ENCODE data around the gene YPEL1.
"Not testable (repeated sequence)": the region's sequence is repeated elsewhere in the genome, so short reads cannot be mapped to it uniquely, and the experiment has no call there.

The YPEL1 gene

DNA sequence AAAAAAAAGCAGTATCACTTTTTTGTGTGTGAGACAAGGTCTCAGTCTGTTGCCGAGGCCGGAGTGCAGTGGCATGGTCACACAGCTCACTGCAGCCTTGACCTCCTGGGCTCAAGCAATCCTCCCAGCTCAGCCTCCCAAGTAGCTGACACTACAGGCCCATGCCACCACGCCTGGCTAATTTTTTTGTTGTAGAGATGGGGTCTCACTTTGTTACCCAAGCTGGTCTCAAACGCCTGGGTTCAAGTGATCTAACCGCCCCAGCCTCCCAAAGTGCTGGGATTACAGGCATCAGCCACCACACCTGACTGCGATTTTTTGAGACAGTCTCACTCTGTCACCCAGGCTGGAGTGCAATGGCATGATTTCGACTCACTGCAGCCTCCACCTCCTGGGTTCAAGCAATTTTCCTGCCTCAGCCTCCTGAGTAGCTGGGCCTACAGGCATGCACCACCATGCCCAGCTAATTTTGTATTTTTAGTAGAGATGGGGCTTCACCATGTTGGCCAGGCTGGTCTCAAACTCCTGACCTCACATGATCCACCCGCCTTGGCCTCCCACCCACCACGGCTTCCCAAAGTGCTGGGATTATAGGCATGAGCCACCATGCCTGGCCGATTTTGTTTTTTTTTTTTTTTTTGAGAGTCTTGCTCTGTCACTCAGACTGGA lies 15.3 kb downstream of the YPEL1 start:
- DNase-seq: not testable (repeated sequence)

DNA sequence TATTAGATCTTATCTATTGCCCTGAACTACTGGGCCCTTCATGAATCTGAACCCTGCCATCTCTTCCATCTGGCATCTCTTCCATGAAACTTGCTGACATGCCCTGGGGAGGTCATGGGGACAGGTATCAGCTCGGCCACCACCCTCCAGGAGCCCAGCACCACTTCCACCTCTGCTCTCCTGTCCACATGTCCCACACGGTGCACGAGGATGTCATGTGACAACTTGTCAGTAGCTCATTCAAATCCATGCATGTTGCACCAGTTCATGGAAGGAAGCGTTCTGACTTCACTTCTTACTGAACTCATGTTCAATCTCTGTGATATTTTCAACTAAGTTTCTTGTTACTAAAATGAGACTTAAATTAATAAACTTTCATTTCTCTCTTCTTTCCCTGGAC lies 16.6 kb downstream of the YPEL1 start:
- no peak for DNase-seq

DNA sequence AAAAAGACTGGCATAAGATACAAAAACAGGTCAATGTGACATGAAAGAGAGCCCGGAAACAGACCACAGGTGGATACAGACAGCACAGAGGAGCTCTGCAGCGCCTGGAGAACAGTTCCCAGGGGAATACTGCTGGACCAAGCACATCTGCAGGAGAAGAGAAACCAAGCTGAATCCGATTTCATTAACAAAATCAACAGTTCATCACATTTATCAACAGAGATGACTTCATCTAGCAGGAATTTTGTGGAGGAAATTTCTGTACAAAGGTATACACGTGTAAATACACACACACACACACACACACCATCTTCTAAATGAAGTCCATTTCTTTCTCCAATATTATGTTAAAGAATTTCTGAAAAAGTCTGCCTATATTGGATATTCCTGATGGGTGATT lies 17.1 kb downstream of the YPEL1 start:
- no peak for DNase-seq

DNA sequence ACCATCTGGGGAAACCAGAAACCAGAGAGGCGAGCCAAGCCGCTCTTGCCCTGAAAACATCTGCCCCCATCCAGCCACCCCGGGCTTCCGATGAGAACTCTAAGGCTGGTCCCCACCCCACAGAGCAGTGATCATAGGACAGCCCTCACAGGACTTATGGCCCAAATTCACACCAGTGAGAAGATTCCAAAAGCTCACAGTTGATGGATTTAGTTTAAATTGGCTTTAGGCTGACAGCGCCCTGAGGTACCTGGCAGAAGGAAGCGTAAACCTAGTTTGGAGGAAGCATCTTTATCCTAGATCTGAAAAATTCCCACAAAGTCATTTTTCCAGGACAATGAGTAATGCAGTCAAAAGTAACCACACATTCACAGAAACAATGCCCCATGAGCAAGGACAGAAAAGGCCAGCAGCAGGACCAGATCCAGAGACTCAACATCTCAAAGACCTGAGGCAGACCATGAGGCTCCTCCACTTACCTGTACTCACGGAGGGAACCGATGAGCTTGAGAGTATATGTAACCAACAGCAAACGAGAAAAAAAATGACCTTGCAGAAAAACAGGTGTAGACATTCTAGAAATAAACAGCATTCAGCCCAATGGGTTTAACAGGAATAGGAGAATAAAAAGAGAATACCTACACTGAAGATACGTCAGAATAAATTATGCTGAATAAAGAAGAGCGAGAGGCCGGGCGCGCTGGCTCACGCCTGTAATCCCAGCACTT lies 19.0 kb downstream of the YPEL1 start:
- not testable (repeated sequence) for DNase-seq

DNA sequence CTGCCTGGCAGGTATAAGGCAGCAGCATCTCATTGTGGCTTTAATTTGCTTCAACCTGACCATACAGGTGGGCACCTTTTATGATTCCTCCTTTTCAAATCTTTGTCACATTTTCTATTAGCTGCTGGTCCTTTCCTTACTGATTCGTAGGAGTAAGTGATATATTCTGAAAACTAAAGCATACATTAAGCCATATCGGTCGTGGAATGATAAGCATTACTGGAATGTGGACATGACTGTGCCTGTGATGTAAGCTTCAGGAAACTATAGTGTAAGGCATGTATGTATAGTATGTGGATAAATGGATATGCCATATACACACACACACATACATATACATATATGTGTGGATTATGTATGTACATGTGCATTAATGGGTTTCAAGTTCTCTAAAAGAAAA lies 20.8 kb downstream of the YPEL1 start:
- no peak for DNase-seq

DNA sequence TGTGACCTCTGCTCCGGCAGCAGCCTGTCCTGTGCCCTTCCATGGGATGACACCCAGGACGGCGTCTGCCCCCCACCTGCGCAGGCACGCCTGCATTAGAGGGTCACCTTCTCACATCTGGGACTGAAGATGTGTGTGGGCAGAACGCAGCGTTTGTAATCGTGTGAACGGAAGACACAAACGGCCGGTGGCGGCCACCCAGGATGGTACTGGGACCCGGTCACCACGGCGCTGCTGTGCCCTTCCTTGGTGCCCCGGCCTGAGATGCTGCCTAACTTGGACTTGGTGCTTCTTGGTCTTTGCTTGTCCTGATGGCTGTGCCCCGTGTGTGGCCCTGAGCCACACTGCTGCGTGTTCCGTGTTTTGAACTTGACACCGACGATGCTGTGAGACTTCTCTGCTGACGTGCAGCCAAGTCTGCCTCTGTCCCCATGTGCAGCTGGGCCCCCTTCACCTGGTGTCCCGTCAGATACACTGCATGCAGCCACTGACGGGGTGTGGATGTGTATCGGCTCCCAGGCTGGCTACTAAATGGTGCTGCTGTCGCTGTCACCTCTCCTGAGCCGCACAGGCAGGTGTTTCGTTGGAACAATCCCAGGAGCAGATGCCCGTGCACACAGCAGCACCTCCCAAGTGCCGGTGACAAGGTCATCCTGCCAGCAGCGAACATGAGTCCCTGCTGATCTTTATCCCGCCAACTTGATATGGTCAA lies 21.4 kb downstream of the YPEL1 start:
- DNase-seq: no peak

DNA sequence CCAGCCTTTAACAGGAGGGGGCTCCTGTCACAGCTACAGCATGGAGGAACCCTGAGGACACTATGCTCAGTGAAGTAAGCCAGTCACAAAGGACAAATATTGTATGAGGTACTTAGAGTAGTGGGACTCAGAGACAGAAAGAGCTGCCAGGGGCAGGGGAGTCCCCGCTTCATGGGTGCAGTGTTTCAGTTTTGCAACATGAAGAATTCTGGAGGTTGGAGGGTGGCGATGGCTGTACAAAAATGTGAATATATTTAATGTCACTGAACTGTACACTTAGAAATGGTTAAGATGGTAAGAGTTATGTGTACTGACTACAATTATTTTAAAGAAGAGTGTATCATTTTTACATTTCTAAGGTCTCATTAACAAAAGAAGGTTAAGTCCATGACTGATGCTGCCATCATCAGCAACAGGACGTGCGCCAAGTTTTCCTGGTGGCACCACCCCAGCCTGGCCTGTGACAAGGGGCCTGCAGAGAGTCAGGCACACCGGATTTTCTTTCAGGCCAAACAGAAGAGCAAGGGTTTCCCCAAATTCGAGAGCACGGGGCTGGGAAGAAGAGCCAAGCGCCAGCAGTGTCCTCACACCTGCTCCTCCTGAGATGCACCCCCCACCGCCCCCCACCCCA lies 22.1 kb downstream of the YPEL1 start:
- DNase-seq: no peak

DNA sequence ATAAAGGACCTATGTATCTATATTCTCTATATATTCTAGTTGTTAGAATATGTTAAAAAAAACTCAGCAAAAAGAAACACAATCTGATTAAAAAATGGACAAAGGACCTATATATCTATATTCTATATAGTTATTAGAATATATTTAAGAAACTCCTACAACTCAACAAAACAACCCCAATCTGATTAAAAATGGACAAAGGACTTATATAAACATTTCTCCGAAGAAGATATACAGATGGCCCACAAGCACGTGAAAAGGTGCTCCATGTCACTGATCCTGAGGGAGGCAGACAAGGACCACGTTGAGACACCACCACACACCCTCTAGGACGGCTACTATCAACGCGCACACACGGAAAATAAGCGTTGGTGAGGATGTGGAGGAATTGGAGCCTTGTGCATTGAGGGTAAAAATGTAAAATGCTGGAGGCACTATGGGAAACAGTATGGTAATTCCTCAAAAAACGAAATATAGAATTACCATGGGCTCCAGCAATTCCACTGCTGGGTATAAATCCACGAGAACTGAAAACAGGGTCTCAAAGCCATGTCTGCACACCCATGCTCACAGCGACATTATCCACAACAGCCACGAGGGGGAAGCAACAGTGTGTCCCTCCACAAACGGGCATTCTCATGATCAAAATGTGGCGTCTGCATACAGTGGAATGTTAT lies 22.7 kb downstream of the YPEL1 start:
- DNase-seq: peak; percentile 70

DNA sequence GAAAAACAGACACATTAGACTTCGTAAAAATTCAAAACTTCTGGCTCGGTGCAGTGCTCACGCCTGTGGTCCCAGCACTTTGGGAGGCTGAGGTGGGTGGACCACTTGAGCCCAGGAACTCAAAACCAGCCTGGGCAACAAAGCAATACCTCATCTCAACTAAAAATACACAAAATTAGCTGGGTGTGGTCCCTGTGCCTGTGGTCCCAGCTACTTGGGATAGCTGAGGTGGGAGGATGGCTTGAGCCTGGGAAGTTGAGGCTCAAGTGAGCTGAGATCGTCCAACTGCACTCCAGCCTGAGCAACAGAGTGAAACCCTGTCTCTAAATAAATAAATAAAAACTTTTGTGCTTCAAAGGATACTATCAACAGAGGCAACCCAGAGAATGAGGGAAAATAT lies 23.7 kb downstream of the YPEL1 start:
- DNase-seq: no peak

DNA sequence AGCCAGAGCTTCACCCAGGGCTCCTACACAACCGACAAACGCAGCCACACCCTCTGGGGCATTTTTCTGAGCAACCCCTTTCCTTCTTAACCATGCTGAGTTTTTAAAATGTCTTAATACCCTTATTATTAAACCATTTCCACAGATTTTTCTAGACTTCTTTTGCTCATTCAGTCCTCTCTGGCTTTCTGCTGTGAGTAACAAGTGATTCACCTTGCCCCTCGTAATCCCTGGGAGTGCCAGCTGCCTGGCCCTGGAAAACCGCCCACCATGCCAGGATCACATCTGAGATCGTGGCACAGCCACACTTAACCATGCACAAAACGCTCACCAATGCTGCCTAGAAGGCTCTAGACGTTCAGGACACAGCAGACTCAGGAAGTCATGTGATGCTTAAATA lies 25.4 kb downstream of the YPEL1 start:
- DNase-seq: no peak

DNA sequence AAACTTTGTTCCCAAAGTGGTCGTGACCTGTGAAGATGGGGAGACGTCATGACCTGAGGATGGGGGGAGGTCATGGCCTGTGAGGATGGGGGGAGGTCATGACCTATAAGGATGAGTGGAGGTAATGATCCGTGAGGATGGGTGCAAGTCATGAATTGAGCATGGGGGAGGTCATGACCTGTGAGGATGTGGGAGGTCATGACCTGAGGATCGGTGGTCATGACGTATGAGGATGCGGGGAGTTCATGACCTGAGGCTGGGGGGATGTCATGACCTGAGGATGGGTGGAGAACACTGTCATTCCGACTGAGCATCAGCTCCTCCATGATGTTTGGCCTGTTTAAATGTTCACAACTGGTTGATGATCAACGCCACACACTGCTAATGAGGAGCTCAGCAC lies 25.9 kb downstream of the YPEL1 start:
- DNase-seq: no peak

DNA sequence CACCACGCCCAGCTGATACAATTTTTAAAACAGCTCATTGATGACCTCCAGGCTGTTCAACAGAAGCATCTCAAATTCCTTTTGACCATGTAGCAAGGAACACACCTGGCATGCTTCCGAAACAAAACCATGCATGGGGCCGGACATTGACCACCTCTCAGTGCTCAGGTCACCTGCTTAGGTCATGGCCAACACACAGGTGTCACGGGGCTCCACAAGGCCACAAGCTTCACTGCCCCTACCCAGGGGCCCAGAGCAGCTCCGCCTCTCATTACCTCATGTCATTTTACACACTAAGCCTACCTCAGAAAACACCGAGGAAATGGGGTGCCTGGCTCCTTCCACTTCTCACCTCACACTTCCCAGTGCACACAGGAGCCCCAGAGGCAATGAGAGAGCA lies 26.6 kb downstream of the YPEL1 start:
- no peak for DNase-seq

DNA sequence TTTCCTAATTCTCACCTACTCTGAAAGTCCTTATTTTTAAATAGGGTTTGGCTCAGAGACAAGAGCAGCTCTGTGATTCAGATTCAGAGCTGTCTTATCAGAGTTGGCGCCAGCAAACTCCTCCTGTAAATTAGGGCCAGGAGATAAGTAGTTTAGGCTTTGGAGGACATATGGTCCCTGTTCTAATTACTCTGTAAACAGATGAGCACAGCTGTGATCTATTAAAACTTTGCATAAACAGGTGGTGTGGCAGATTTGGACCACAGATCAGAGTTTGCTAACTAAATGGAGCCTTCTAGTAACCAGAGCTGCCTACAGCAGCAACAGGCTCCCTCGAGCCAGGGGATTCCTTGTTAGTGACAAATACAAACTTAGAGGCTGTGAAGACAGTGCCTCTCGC lies 27.9 kb downstream of the YPEL1 start:
- DNase-seq: no peak

DNA sequence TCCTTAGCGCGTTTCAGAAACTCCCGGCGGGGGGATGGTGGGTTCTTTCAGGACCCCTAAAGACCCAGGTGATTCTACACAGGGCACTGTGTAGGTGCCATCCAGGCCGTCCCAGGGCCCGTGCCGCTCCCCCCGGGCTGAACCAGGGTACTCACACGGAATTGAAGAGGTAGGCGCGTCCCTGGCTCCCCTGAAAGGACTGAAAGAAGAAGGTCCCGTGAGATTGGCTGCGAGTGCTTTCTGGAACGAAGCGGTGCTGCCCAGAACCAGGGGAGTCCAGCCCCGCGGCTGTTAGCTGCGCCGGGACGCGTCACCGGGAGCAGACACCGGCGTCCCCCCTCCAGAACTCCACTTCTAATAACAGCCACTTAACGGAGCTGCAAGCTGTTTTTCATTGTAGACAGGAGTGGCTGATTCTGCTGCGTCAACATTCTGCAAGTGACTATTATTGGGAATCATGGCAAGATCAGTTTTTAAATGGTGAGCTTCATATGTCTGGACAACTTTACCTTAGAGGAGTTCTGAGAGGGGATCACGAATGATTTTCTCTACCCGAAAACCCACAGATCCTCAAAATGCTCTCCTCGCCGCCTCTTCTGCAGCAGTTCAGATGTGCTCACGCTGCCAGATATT lies 31.8 kb downstream of the YPEL1 start:
- no peak for DNase-seq

DNA sequence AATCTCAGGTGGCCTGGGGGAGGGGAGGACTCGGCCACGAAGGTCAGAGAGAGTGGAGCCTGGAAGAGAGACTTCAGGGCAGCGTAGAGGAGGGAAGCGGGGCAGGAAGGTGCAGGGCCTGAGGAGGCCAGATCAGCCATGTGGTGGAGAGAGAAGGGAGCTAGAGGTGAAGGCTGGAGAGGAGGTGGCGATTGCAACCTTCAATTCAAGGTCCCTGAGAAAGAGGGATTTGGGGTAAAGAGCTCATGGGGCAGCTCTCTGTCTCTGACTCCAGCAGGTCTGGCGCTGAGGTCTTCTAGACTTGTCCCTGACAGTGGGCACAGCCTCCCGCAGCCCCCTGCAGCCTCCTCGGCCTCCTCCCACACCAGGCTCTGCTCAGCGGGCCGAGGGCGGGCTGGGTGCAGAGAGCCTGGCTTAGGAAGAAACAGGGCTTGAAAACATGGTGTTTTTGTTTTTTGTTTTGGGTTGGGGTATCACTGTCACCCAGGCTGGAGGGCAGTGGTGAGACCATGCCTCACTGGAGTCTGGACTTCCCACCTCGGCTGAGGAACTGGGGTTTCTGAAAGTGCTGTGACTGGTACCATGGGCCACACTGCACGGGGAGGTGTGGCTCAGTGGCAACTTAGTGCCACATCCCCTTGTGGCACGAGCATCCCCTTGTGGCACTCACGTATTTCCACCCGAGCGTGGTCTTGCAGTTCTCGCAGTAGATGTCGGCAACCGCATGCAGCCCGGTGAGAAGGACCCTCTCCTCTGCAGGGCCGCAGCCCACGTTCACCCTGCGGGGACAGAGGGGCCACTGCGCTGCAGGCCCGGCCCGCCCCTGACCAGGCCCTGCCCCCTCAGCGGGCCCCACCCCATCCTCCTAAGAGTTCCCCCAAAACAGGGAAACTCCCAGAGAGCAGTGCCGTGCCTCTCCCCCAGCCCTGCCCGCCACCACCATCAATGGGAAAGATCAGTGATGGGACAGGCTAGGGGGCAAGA lies 32.6 kb downstream of the YPEL1 start:
- no peak for DNase-seq

DNA sequence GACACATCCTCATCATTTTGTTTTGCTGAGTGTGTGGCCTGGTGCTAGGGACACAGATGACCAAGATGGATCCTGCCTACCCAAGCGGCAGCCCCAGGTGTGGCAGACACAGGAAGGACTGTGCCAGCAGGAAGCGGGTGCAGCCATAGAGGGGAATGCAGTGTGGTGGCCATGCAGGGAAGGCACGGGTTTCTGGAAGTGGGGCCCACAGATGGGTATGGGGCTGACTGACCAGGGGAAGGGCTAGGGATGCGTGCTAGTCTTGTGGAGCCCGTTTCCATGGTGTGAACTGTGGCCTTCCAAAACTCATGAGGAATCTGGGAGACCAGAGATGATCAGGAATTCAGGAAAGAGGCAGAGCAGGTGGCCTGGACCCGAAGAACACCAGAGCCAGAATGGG lies 33.5 kb downstream of the YPEL1 start:
- no peak for DNase-seq

DNA sequence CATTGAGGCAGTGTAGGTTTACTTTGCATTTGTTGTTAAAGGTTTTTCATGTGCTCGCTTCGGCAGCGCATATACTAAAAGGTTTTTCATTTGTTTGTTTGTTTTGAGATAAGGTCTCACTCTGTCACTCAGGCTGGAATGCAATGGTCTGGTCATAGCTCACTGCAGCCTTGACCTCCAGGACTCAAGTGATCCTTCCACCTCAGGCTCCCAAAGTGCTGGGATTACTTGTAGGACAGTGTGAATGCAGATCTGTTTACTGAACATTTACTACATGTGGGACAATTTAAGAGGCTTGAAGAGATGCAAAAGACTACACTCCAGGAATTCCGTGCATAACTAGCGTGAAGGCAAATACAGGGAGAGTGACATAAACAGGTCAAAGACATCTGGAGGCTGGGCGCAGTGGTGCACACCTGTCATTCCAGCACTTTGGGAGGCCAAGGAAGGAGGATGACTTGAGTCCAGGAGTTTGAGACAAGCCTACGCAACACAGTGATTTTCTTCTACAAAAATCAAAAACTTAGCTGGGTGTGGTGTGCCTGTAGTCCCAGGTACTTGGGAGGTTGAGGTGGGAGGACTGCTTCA lies 34.1 kb downstream of the YPEL1 start:
- DNase-seq: no peak

DNA sequence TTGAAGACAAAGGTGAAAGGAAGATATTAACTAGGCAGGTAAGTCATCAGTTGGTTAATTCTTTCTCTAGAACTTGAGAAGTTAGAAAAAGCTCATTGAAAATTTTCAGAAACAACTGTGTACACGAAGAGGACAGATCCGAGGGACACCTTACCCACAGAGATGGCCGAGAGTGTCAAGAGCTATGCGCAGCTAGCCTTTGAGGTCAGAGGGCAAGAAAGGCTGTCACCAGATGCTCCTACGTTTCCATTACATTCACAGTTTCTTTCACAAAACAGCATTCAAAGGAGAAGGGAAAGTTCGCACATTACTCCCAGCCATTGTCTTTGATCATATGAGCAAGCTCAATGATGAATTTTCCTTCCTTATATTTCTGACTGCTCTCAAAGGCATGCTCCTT lies 34.8 kb downstream of the YPEL1 start:
- DNase-seq: no peak

DNA sequence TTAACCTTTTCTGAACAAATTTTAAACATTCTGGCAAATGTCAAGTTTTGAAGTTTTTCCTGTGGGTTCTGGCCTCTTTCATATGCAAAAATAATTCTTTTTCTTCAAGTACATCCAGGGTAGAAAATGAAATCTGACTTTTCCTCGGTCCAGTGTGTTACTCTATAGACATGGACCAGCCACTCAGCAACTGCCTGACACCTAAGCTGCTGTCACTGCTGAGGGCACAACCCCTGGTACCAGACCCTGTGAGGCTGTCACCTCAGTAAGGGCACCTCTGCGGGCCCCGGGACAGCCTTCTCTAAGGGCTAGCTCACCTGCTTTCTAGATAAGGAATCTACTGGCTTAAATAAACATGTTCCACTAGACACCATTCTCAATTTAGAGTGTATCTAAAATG lies 36.0 kb downstream of the YPEL1 start:
- DNase-seq: no peak

DNA sequence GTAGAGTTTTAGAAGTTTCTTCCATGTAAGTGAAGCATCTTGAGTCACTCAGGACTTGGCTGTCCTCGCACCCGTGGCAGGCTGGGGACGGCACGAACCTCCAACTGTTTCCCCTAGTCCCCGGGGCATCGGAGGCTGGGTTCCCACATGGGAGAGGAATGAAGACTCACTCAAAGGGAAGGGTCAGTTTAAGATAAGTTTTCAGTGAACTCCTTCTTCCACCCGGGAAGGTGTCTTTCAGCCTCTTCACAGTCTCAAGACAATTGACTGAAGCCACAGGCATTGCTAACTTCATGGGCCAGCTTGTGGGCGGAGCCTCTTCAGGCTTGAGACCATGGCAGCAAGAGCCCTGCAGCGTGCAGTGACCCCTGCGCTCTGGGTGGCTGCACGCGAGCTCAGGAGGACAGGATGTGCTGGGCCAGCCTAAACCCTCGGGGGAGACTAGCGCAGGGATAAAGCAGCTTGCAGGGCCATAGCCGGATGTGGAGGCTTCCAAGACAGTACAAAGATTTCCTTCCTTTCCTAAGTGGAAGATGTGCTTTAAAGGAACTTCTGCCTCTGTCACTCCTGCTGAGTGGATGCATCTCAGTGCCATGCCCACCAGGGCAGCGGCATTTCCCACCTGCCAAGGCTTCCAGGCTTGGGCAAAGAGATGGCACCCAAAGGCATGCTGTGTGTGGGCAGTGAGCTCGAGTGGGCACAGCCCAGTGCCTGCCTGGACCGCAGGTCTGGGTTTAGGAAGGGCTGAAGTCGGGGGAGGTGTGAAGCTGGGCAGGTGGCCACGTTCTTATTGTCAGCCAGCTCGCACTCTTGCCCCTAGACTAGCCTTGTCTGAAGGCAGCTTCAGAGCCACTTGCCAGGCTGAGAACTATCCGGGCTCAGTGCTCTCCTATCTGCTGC lies 36.9 kb downstream of the YPEL1 start:
- DNase-seq: no peak

Measured in CD4-positive, alpha-beta T cell treated with Interleukin-6 for 4 hours (primary cell).